ENCODE data around the gene CDC23. TPM values are rescaled to one million over a fixed set of nuclear protein-coding genes. Genes with fewer than 3 reads are reported as not detected.
"Not testable (repeated sequence)": the region's sequence is repeated elsewhere in the genome, so short reads cannot be mapped to it uniquely, and the experiment has no call there.

CDC23 gene
- total RNA-seq, 2 experiments from 2014 or later = 34.0 to 38.1 TPM

GRCh38 chr5:138178516-138179276 lies 34.4 kb downstream of the CDC23 start, which contains the start of the genes BRD8 and KIF20A:
Gene BRD8 (minus strand): TSS chr5:138178630. CDS start chr5:138178614, 16 bp downstream.
Gene KIF20A (plus strand): TSS chr5:138179112. CDS start chr5:138179681, 569 bp downstream.
- POLR2A ChIA-PET = interaction anchor here (0.6 to 1.2 kb wide), 10 partner anchors 10 to 425 kb away, joined by 3 to 10 read pairs (median 4); partner anchors contain the start of genes CDC23, ETF1 and FAM53C

GRCh38 chr5:138177941-138178515 lies 35.1 kb downstream of the CDC23 start:
- POLR2A ChIA-PET = interaction anchor here (0.7 kb wide), 1 partner anchor 365 kb away, joined by 3 read pairs; the partner anchor contains the start of gene ETF1
- peak; percentile 1 for ATAC-seq
- Mint-ChIP-seq H3K36me3 (ENCODE audit: low read depth) (peaks cover 40% of the 10 kb centered on the region), H3K27me3 (no peaks in the 10 kb centered on the region), H3K4me3 (no peak overlapping the region), H3K4me1 (peaks cover 16% of the 10 kb centered on the region), H3K27ac (peak overlapping the region; percentile 73), H3K9me3 (ENCODE audit: low read depth) (no peaks in the 10 kb centered on the region)
- peak; percentile 57 for DNase-seq
- CTCF ChIA-PET = interaction anchor here (0.6 to 4.4 kb wide), 7 partner anchors 10 to 287 kb away, joined by 3 to 33 read pairs (median 4); partner anchors contain the start of genes EGR1 and KDM3B
- intact Hi-C loops (cut with DNase I, micrococcal nuclease) = loop anchor here (1.0 to 5.0 kb wide), 13 partner anchors 35 to 1384 kb away; partner anchors contain the start of genes CDC23 (in 2 of the 2), CDC25C (in 2 of the 2), ETF1 (in 2 of the 2) and FAM13B (in 1 of the 2)

More at GRCh38 chr5:138178516-138179276, 34.4 kb downstream of the CDC23 start, which contains the start of the genes BRD8 and KIF20A:
- H3K4me1 Mint-ChIP-seq = peaks cover 16% of the 10 kb centered on the region
- no peak within 1 kb of the TSS for H3K4me3 Mint-ChIP-seq
- DNase-seq (peak; percentile 96), ATAC-seq (peak; percentile 93)
- H3K27ac Mint-ChIP-seq = peak within 1 kb of the TSS; percentile 73
- H3K9me3 Mint-ChIP-seq (ENCODE audit: low read depth) = no peaks in the 10 kb centered on the region
- peaks cover 41% of the 10 kb centered on the region for H3K36me3 Mint-ChIP-seq (ENCODE audit: low read depth)
- CTCF ChIA-PET = interaction anchor here (0.5 to 4.4 kb wide), 12 partner anchors 8 to 325 kb away, joined by 3 to 33 read pairs (median 4); partner anchors contain the start of genes CDC23, EGR1 and KDM3B
- intact Hi-C loops (cut with DNase I, micrococcal nuclease) = loop anchor here (1.0 to 5.0 kb wide), 15 partner anchors 35 to 1384 kb away; partner anchors contain the start of genes CDC23 (in 2 of the 2), CDC25C (in 2 of the 2), ETF1 (in 2 of the 2) and FAM13B (in 1 of the 2)
- H3K27me3 Mint-ChIP-seq = no peaks in the 10 kb centered on the region

GRCh38 chr5:138170299-138170698 lies 42.8 kb downstream of the CDC23 start:
- ChIA-PET POLR2A (no interaction called here), CTCF (interaction anchor here (1.3 kb wide), 2 partner anchors 9 to 14 kb away, joined by 3 to 5 read pairs; partner anchors contain the start of genes BRD8 and KIF20A)
- Mint-ChIP-seq H3K9me3 (ENCODE audit: low read depth) (no peaks in the 10 kb centered on the region), H3K27me3 (no peaks in the 10 kb centered on the region), H3K4me3 (no peak overlapping the region), H3K4me1 (no peaks in the 10 kb centered on the region), H3K36me3 (ENCODE audit: low read depth) (peaks cover 69% of the 10 kb centered on the region), H3K27ac (no peak overlapping the region)
- DNase-seq = no peak
- intact Hi-C loops (cut with DNase I, micrococcal nuclease) = no loop called here
- no peak for ATAC-seq

GRCh38 chr5:138169124-138169523 lies 44.0 kb downstream of the CDC23 start:
- Mint-ChIP-seq H3K4me1 (no peaks in the 10 kb centered on the region), H3K36me3 (ENCODE audit: low read depth) (peaks cover 73% of the 10 kb centered on the region), H3K4me3 (no peak overlapping the region), H3K27me3 (no peaks in the 10 kb centered on the region), H3K27ac (no peak overlapping the region), H3K9me3 (ENCODE audit: low read depth) (no peaks in the 10 kb centered on the region)
- ATAC-seq (no peak), DNase-seq (no peak)
- CTCF ChIA-PET = interaction anchor here (0.6 to 1.8 kb wide), 3 partner anchors 16 to 34 kb away, joined by 3 to 6 read pairs (median 3); no protein-coding TSS in a partner anchor
- POLR2A ChIA-PET = no interaction called here
- intact Hi-C loops (cut with DNase I, micrococcal nuclease) = no loop called here

- POLR2A ChIA-PET = no interaction called here
- no peaks in the 10 kb centered on the region for H3K4me1 Mint-ChIP-seq
- peaks cover 77% of the 10 kb centered on the region for H3K36me3 Mint-ChIP-seq (ENCODE audit: low read depth)
- no peak overlapping the region for H3K27ac Mint-ChIP-seq
- H3K27me3 Mint-ChIP-seq = no peaks in the 10 kb centered on the region
- intact Hi-C loops (cut with DNase I, micrococcal nuclease) = no loop called here
- no peak for ATAC-seq
- no peaks in the 10 kb centered on the region for H3K9me3 Mint-ChIP-seq (ENCODE audit: low read depth)
- no peak overlapping the region for H3K4me3 Mint-ChIP-seq
- CTCF ChIA-PET = no interaction called here
- no peak for DNase-seq
Observed at GRCh38 chr5:138163721-138164120, 49.4 kb downstream of the CDC23 start.

- no peak overlapping the region for H3K4me3 Mint-ChIP-seq
- ATAC-seq = no peak
- DNase-seq = no peak
- H3K4me1 Mint-ChIP-seq = no peaks in the 10 kb centered on the region
- no peaks in the 10 kb centered on the region for H3K9me3 Mint-ChIP-seq (ENCODE audit: low read depth)
- ChIA-PET POLR2A (no interaction called here), CTCF (no interaction called here)
- H3K36me3 Mint-ChIP-seq (ENCODE audit: low read depth) = peaks cover 68% of the 10 kb centered on the region
- H3K27me3 Mint-ChIP-seq = no peaks in the 10 kb centered on the region
- H3K27ac Mint-ChIP-seq = no peak overlapping the region
- intact Hi-C loops (cut with DNase I, micrococcal nuclease) = no loop called here
Observed at GRCh38 chr5:138160706-138161105, 52.4 kb downstream of the CDC23 start.

GRCh38 chr5:138159666-138160065 lies 53.5 kb downstream of the CDC23 start:
- H3K27ac Mint-ChIP-seq = peak overlapping the region; percentile 5
- ATAC-seq (no peak), DNase-seq (no peak)
- H3K27me3 Mint-ChIP-seq = no peaks in the 10 kb centered on the region
- H3K4me1 Mint-ChIP-seq = no peaks in the 10 kb centered on the region
- ChIA-PET CTCF (no interaction called here), POLR2A (no interaction called here)
- H3K4me3 Mint-ChIP-seq = no peak overlapping the region
- intact Hi-C loops (cut with DNase I, micrococcal nuclease) = no loop called here
- no peaks in the 10 kb centered on the region for H3K9me3 Mint-ChIP-seq (ENCODE audit: low read depth)
- H3K36me3 Mint-ChIP-seq (ENCODE audit: low read depth) = peaks cover 61% of the 10 kb centered on the region

- no peak overlapping the region for H3K4me3 Mint-ChIP-seq
- no peak for ATAC-seq
- ChIA-PET POLR2A (no interaction called here), CTCF (no interaction called here)
- no peaks in the 10 kb centered on the region for H3K9me3 Mint-ChIP-seq (ENCODE audit: low read depth)
- H3K27me3 Mint-ChIP-seq = no peaks in the 10 kb centered on the region
- H3K4me1 Mint-ChIP-seq = no peaks in the 10 kb centered on the region
- no peak for DNase-seq
- no peak overlapping the region for H3K27ac Mint-ChIP-seq
- peaks cover 44% of the 10 kb centered on the region for H3K36me3 Mint-ChIP-seq (ENCODE audit: low read depth)
- intact Hi-C loops (cut with DNase I, micrococcal nuclease) = no loop called here
Observed at GRCh38 chr5:138157626-138158025, 55.5 kb downstream of the CDC23 start.

GRCh38 chr5:138155977-138156376 lies 57.1 kb downstream of the CDC23 start:
- ATAC-seq; H3K4me3 Mint-ChIP-seq; H3K27me3 Mint-ChIP-seq; H3K27ac Mint-ChIP-seq; intact Hi-C loops (cut with DNase I, micrococcal nuclease); H3K9me3 Mint-ChIP-seq (ENCODE audit: low read depth); H3K4me1 Mint-ChIP-seq; DNase-seq; POLR2A ChIA-PET: not testable (repeated sequence)
- CTCF ChIA-PET = interaction anchor here (1.7 kb wide), 1 partner anchor 21 kb away, joined by 3 read pairs; no protein-coding TSS in a partner anchor
- peaks cover 38% of the 10 kb centered on the region for H3K36me3 Mint-ChIP-seq (ENCODE audit: low read depth)

- intact Hi-C loops (cut with DNase I, micrococcal nuclease) = no loop called here
- Mint-ChIP-seq H3K27me3 (no peaks in the 10 kb centered on the region), H3K9me3 (ENCODE audit: low read depth) (no peaks in the 10 kb centered on the region), H3K27ac (no peak overlapping the region), H3K36me3 (ENCODE audit: low read depth) (no peaks in the 10 kb centered on the region), H3K4me1 (no peaks in the 10 kb centered on the region), H3K4me3 (no peak overlapping the region)
- no peak for DNase-seq
- no peak for ATAC-seq
- ChIA-PET CTCF (interaction anchor here (1.1 to 1.9 kb wide), 3 partner anchors 16 to 113 kb away, joined by 3 to 4 read pairs (median 3); no protein-coding TSS in a partner anchor), POLR2A (no interaction called here)
Observed at GRCh38 chr5:138149530-138149929, 63.6 kb downstream of the CDC23 start.

GRCh38 chr5:138148811-138149210 lies 64.3 kb downstream of the CDC23 start:
- intact Hi-C loops (cut with DNase I, micrococcal nuclease) = no loop called here
- Mint-ChIP-seq H3K27ac (no peak overlapping the region), H3K9me3 (ENCODE audit: low read depth) (no peaks in the 10 kb centered on the region), H3K4me3 (no peak overlapping the region), H3K36me3 (ENCODE audit: low read depth) (no peaks in the 10 kb centered on the region), H3K4me1 (no peaks in the 10 kb centered on the region), H3K27me3 (no peaks in the 10 kb centered on the region)
- POLR2A ChIA-PET = interaction anchor here (0.5 kb wide), 1 partner anchor 134 kb away, joined by 3 read pairs; no protein-coding TSS in a partner anchor
- CTCF ChIA-PET = interaction anchor here (0.6 to 1.9 kb wide), 5 partner anchors 9 to 113 kb away, joined by 3 to 4 read pairs (median 3); partner anchors contain the start of gene BRD8
- DNase-seq (no peak), ATAC-seq (no peak)
